ENCODE data around the gene GAS6. TPM values are rescaled to one million over a fixed set of nuclear protein-coding genes. Genes with fewer than 3 reads are reported as not detected.

GAS6 gene
- total and polyA plus RNA-seq, 9 of the 15 experiments (the other 6 are each of a cell fraction or from before 2014, with no cell fraction given), result 0.14 to 9.7 (median 4.7) TPM; not detected in 1

- no peak for TF ChIP-seq JUN (IDR thresholded peaks at IDR 0.05; ENCODE audit: borderline replicate concordance, low read depth, low read length)
- no peak for TF ChIP-seq JUN (CRISPR knock-in tag; IDR thresholded peaks at IDR 0.05; ENCODE audit: borderline replicate concordance)
- TF ChIP-seq ZNF79 (CRISPR knock-in tag; IDR thresholded peaks at IDR 0.05; ENCODE audit: low read depth), result no peak
- TF ChIP-seq ZNF696 (CRISPR knock-in tag; conservative IDR thresholded peaks at IDR 0.05), result no peak
These were observed 70.2 kb downstream of the GAS6 start (continued) for GRCh38 chr13:113793718-113794085.

DNA sequence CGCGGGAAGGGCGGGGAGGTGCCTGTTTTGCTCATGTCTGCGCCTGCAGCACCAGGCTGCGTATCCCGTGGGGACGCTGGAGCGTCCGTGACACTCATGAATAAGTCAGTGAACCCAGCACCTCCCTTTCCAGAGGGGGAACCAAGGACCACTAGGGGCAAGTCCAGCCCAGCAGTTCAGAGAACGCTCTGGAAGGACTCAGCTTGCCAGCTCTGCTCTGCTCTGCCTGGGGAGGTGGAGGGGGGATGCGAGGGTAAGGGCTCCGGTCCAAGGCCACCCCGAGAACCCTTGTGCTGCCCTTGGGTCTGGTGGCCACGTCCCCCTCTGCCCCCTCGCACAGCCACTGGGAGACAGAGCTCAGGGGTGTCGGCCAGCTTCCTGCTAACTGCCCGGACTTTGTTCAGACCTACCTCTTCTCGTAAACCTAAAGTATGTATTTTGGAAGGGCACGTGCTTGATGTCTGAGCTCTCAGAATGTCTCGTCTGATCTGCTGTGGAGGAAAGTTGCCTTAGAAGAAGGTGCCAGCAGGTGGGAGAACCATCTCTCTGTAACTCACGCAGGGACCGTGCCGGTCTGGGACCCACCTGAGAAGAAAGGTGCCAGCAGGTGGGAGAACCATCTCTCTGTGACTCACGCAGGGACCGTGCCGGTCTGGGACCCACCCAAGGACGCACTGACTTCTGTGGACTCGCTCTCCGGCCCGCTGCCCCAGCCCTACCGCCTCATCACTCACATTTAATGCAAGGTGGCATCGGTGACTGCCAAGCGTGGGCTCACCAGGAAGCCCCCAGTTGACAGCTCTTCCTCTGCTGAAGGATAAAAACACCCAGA lies 70.8 kb downstream of the GAS6 start:
- Histone ChIP-seq H3K27me3 (ENCODE audit: control insufficient read depth in 2 of 2, insufficient read depth in 2 of 2, low read length in 2 of 2) (peaks cover 28 to 88% of the 10 kb centered on the region in 2 experiments), H3K4me1 (replicated peaks in 1 of 2; ENCODE audit: control insufficient read depth in 2 of 2, insufficient read depth in 2 of 2, low read length in 2 of 2) (peaks cover 0 to 15% of the 10 kb centered on the region in 2 experiments; a peak in 1 of 5 replicates), H4K20me1 (replicated peaks; ENCODE audit: control insufficient read depth, insufficient read depth, low read length) (no peaks in the 10 kb centered on the region; the same call in 1 of the 2 replicates), H3K4me2 (ENCODE audit: insufficient read depth, low read length) (no peak overlapping the region), H3K9me3 (replicated peaks; ENCODE audit: control insufficient read depth, insufficient read depth, low read depth, low read length) (no peaks in the 10 kb centered on the region), H3K9ac (ENCODE audit: insufficient read depth in 1 of 2, low read depth in 2 of 2, low read length in 2 of 2) (no peak overlapping the region), H3K4me3 (no peak overlapping the region), H3K9me1 (ENCODE audit: control insufficient read depth, insufficient read depth, low read length) (no peaks in the 10 kb centered on the region), H2AFZ (ENCODE audit: low read depth, low read length) (no peak overlapping the region), H3K36me3 (ENCODE audit: control insufficient read depth, insufficient read depth, low read length) (no peaks in the 10 kb centered on the region), H3K79me2 (ENCODE audit: control insufficient read depth, insufficient read depth, low read length) (no peaks in the 10 kb centered on the region), H3K27ac (ENCODE audit: extremely low read depth, low read depth, low read length) (no peak overlapping the region)
- in situ Hi-C loops (cut with MboI), result no loop called here
- DNase-seq (ENCODE audit: extremely low read depth in 1 of 4, low spot score in 3 of 4) (no peak), ATAC-seq (no peak), FAIRE-seq (no peak)
- ChIA-PET CTCF (ENCODE audit: low intra/inter-chr PET ratio) (no interaction called here), POLR2A (interaction anchor here (0.5 kb wide), 1 partner anchor 218 kb away, joined by 4 read pairs; no protein-coding TSS in a partner anchor)
- 3% methylated on average over 23 of the region's 33 CpGs for WGBS (ENCODE audit: insufficient coverage, low coverage, missing lambda C conversion rate)
- no TSS peak for BruUV-seq (replicated peaks)
- intact Hi-C loops (cut with micrococcal nuclease), result no loop called here
- no peak for TF ChIP-seq ZBTB49 (CRISPR knock-in tag; IDR thresholded peaks at IDR 0.05; ENCODE audit: borderline replicate concordance)
- TF ChIP-seq NFE2L1 (tag; IDR thresholded peaks at IDR 0.05; ENCODE audit: borderline replicate concordance, low read depth), result no peak
- TF ChIP-seq, protein P1, sequence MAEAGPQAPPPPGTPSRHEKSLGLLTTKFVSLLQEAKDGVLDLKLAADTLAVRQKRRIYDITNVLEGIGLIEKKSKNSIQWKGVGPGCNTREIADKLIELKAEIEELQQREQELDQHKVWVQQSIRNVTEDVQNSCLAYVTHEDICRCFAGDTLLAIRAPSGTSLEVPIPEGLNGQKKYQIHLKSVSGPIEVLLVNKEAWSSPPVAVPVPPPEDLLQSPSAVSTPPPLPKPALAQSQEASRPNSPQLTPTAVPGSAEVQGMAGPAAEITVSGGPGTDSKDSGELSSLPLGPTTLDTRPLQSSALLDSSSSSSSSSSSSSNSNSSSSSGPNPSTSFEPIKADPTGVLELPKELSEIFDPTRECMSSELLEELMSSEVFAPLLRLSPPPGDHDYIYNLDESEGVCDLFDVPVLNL (CRISPR knock-in tag; IDR thresholded peaks at IDR 0.05; ENCODE audit: low read depth), result no peak
- TF ChIP-seq, protein P2, sequence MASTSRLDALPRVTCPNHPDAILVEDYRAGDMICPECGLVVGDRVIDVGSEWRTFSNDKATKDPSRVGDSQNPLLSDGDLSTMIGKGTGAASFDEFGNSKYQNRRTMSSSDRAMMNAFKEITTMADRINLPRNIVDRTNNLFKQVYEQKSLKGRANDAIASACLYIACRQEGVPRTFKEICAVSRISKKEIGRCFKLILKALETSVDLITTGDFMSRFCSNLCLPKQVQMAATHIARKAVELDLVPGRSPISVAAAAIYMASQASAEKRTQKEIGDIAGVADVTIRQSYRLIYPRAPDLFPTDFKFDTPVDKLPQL (IDR thresholded peaks at IDR 0.05; ENCODE audit: extremely low read depth, insufficient read length), result no peak
- TF ChIP-seq PML (IDR thresholded peaks at IDR 0.05; ENCODE audit: low read length), result no peak
- TF ChIP-seq ETV5 (CRISPR knock-in tag; IDR thresholded peaks at IDR 0.05; ENCODE audit: low read depth), result no peak
- no peak for TF ChIP-seq TGIF2 (CRISPR knock-in tag; IDR thresholded peaks at IDR 0.05)

Measured in K562 (cell line).